ENCODE data around the gene USP3. TPM values are rescaled to one million over a fixed set of nuclear protein-coding genes. Genes with fewer than 3 reads are reported as not detected.
A peak's percentile ranks its signal among the peaks of the same experiment; 100 is the strongest.

USP3 gene
- total RNA-seq, 4 donors from 2014 or later = 27.3 to 52.8 (median 32.2) TPM

DNA sequence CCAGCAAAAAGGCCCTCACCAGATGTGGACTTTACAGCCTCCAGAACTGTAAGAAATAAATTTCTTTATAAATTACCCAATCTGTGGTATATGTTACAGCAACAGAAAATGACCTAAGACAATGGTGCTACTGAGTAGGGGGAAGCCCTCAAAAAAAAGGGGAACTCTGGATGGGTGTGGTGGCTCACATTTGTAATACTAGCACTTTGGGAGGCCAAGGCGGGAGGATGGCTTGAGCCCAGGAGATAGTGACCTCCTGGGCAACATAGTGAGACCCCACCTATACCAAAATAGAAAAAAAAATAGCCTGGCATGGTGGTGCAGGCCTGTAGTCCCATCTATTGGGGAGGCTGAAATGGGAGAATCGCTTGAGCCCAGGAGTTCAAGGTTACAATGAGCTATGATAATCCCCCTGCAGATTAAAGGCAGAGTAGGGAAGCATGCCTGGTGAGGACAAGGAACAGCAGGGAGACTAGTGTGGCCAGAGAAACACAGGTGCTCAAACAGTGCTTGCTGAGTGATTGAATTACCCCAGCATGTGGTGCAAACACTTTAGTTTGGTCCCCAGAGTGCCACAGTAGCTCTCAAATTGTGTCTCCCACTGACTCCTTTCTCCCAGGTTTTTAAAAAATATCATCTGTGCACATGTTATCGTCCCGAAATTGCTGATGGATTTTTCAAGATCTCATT is 13.9 kb upstream of the USP3 start:
- DNase-seq = no peak
- H3K4me1 ChIP-seq = peaks cover 0 to 27% (median 14%) of the 10 kb centered on the region in 3 donors
- no peaks in the 10 kb centered on the region for H3K9me3 ChIP-seq
- intact Hi-C loops (cut with DNase I) = no loop called here
- no peak overlapping the region for H3K4me3 ChIP-seq
- TF ChIP-seq POLR2A (IDR thresholded peaks at IDR 0.05) = no peak
- TF ChIP-seq, protein P1, sequence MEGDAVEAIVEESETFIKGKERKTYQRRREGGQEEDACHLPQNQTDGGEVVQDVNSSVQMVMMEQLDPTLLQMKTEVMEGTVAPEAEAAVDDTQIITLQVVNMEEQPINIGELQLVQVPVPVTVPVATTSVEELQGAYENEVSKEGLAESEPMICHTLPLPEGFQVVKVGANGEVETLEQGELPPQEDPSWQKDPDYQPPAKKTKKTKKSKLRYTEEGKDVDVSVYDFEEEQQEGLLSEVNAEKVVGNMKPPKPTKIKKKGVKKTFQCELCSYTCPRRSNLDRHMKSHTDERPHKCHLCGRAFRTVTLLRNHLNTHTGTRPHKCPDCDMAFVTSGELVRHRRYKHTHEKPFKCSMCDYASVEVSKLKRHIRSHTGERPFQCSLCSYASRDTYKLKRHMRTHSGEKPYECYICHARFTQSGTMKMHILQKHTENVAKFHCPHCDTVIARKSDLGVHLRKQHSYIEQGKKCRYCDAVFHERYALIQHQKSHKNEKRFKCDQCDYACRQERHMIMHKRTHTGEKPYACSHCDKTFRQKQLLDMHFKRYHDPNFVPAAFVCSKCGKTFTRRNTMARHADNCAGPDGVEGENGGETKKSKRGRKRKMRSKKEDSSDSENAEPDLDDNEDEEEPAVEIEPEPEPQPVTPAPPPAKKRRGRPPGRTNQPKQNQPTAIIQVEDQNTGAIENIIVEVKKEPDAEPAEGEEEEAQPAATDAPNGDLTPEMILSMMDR (IDR thresholded peaks at IDR 0.05) = no peak
- peak overlapping the region in 2 of 4 donors; percentile 42 to 53 for H3K27ac ChIP-seq
- no peaks in the 10 kb centered on the region for H3K27me3 ChIP-seq
- no peaks in the 10 kb centered on the region for H3K36me3 ChIP-seq
- 80 to 93% methylated on average over 4 of the region's 4 CpGs for WGBS, 2 donors

DNA sequence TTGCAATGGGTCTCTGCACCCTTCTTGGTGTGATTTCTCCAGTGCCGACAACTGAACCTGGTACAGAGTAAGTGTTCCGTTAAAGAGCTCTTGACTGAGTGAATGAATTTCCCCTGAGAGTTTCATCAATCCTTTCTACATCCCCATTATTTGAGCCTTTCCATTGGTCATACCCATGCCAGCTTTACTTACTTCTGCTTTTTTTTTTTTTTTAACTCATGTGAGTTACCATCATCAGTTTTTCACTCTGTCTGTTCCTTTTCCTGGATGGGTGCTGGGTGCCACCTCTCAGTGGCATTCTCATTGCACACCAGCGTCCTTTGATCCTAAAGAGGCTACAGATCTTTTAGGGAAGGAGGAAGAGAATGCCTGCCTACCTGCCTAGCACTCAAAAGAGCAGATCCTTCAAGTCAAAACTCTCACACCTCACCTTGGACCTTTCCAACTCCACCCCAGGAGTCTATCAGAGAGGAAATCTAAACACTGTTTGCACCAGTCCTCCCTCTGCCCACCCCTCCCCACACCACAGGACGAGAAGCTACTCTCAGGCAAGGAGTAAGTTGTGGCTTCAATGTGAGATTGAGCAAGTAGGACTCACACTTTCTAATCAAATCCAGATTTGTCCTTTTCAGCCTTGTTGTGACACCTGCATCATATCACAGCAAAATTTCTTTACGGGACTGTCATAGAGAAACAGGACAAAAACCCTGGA is 13.1 kb upstream of the USP3 start:
- WGBS, 2 donors = 69 to 75% methylated on average over 5 of the region's 5 CpGs
- TF ChIP-seq POLR2A (IDR thresholded peaks at IDR 0.05) = peak in 1 of 4 donors; percentile 15
- TF ChIP-seq, protein P1 (IDR thresholded peaks at IDR 0.05) = no peak

DNA sequence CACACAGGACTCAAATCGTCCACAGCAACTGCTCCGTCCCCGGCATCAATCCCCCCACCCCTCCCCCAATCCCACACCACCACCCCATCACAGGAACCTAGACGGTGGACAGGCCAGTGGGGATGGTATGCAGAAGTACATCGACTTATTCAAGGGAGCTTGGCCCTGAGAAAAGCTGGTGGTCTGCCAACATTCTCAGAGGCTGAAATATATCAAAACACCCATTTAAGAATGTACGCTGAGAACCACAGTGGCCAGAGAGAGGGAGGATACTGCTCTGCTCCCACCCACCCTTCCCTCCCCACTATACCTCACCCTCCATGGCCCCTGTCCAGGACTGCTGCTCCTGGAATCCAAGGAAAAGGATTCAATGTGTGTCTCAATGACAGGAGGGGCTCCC is 12.4 kb upstream of the USP3 start:
- DNase-seq = no peak

More for the DNA sequence above, 13.1 kb upstream of the USP3 start:
- Histone ChIP-seq H3K4me3 (no peak overlapping the region), H3K9me3 (no peaks in the 10 kb centered on the region), H3K36me3 (no peaks in the 10 kb centered on the region), H3K4me1 (peaks cover 0 to 29% (median 14%) of the 10 kb centered on the region in 3 donors), H3K27me3 (no peaks in the 10 kb centered on the region), H3K27ac (peak overlapping the region in 2 of 4 donors; percentile 50 to 53)
- intact Hi-C loops (cut with DNase I) = no loop called here
- no peak for DNase-seq

DNA sequence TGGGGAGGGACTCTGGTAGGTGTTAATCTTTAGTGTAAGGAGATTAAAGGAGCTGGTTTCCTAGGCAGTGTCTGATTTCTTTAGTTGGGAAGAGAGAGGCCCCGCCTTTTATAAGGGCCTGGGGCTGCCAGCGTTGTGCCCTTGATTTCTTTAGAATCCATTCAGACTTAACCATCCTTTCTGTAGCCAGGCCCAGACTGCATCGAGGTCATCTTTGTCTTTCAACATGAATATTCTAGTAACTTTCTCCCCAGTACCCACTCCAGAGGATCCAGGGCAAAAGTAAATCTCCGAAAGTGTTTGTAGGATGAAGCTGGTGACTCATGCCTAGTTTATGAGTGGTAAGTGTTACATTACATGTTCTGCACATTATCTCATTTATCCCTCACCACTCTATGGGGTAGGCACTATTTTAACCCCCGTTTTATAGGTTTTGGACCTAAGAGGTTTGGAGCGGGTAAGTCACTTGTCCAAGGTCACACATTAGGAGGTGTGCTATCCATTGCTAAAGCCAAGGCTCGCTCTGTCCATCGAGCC is 11.8 kb upstream of the USP3 start:
- DNase-seq = no peak

More for the DNA sequence above, 12.4 kb upstream of the USP3 start:
- Histone ChIP-seq H3K9me3 (no peaks in the 10 kb centered on the region), H3K4me3 (no peak overlapping the region), H3K27ac (no peak overlapping the region), H3K36me3 (no peaks in the 10 kb centered on the region), H3K4me1 (peaks cover 0 to 35% (median 14%) of the 10 kb centered on the region in 3 donors), H3K27me3 (no peaks in the 10 kb centered on the region)
- WGBS, 2 donors = 62 to 70% methylated on average over 2 of the region's 6 CpGs
- intact Hi-C loops (cut with DNase I) = no loop called here
- TF ChIP-seq, protein P1 (IDR thresholded peaks at IDR 0.05) = no peak
- TF ChIP-seq POLR2A (IDR thresholded peaks at IDR 0.05) = no peak

More for the DNA sequence above, 11.8 kb upstream of the USP3 start:
- Histone ChIP-seq H3K4me3 (no peak overlapping the region), H3K36me3 (no peaks in the 10 kb centered on the region), H3K9me3 (no peaks in the 10 kb centered on the region), H3K27me3 (no peaks in the 10 kb centered on the region), H3K27ac (no peak overlapping the region), H3K4me1 (peaks cover 0 to 33% (median 8%) of the 10 kb centered on the region in 3 donors)
- TF ChIP-seq POLR2A (IDR thresholded peaks at IDR 0.05) = no peak
- TF ChIP-seq, protein P1 (IDR thresholded peaks at IDR 0.05) = no peak
- 79 to 85% methylated on average over 7 to 8 of the region's 8 CpGs for WGBS, 2 donors
- intact Hi-C loops (cut with DNase I) = no loop called here

Measured in esophagus squamous epithelium (tissue), 5 donors.